ENCODE measurements around the gene SNX13. TPM values are rescaled to one million over a fixed set of nuclear protein-coding genes. Genes with fewer than 3 reads are reported as not detected.

SNX13 gene
- total and polyA plus RNA-seq, 12 donors, result 8.5 to 113 (median 67.4) TPM

- TF ChIP-seq CTCF (IDR thresholded peaks at IDR 0.05) (no peak), POLR2A (IDR thresholded peaks at IDR 0.05) (no peak)
Measured at GRCh38 chr7:17802056-17802455, 138.2 kb downstream of the SNX13 start.

GRCh38 chr7:17792075-17792936 is 148.0 kb downstream of the SNX13 start:
- Histone ChIP-seq H3K4me1 (replicated peaks in 1 of 2) (no peaks in the 10 kb centered on the region), H3K36me3 (replicated peaks in 1 of 2) (peaks cover 0 to 8% of the 10 kb centered on the region in 2 donors), H3K9me3 (replicated peaks in 1 of 3) (no peaks in the 10 kb centered on the region), H3K4me3 (no peak overlapping the region), H3K27ac (no peak overlapping the region), H3K27me3 (no peaks in the 10 kb centered on the region)
- no peak for TF ChIP-seq CTCF (IDR thresholded peaks at IDR 0.05)
- no peak for TF ChIP-seq POLR2A (IDR thresholded peaks at IDR 0.05)
- intact Hi-C loops (cut with DNase I), result no loop called here
- no peak for DNase-seq
- 92 to 98% (median 93%) methylated on average over 1 of the region's 1 CpG for WGBS, 4 donors

More at GRCh38 chr7:17802056-17802455, 138.2 kb downstream of the SNX13 start:
- Histone ChIP-seq H3K9me3 (replicated peaks in 1 of 3) (no peaks in the 10 kb centered on the region), H3K36me3 (replicated peaks in 1 of 2) (peaks cover 0 to 20% of the 10 kb centered on the region in 2 donors), H3K27me3 (no peaks in the 10 kb centered on the region), H3K4me3 (no peak overlapping the region), H3K4me1 (replicated peaks in 1 of 2) (no peaks in the 10 kb centered on the region), H3K27ac (no peak overlapping the region)
- no peak for DNase-seq
- intact Hi-C loops (cut with DNase I), result no loop called here
- WGBS, 4 donors, result 94 to 98% (median 96%) methylated on average over 2 of the region's 2 CpGs

GRCh38 chr7:17787257-17787656 is 153.0 kb downstream of the SNX13 start:
- H3K4me1 ChIP-seq (replicated peaks in 1 of 2), result no peaks in the 10 kb centered on the region
- H3K27ac ChIP-seq, result no peak overlapping the region
- intact Hi-C loops (cut with DNase I), result no loop called here
- no peaks in the 10 kb centered on the region for H3K36me3 ChIP-seq (replicated peaks in 1 of 2)
- WGBS, 4 donors, result 65 to 81% (median 72%) methylated on average over 1 of the region's 1 CpG
- H3K27me3 ChIP-seq, result no peaks in the 10 kb centered on the region
- H3K4me3 ChIP-seq, result no peak overlapping the region
- no peak for TF ChIP-seq POLR2A (IDR thresholded peaks at IDR 0.05)
- no peak for TF ChIP-seq CTCF (IDR thresholded peaks at IDR 0.05)
- DNase-seq, result no peak
- H3K9me3 ChIP-seq (replicated peaks in 1 of 3), result no peaks in the 10 kb centered on the region

GRCh38 chr7:17786314-17786852 is 153.9 kb downstream of the SNX13 start:
- TF ChIP-seq CTCF (IDR thresholded peaks at IDR 0.05) (no peak), POLR2A (IDR thresholded peaks at IDR 0.05) (no peak)
- intact Hi-C loops (cut with DNase I), result no loop called here
- no peaks in the 10 kb centered on the region for H3K9me3 ChIP-seq (replicated peaks in 1 of 3)
- H3K36me3 ChIP-seq (replicated peaks in 1 of 2), result no peaks in the 10 kb centered on the region
- no peaks in the 10 kb centered on the region for H3K4me1 ChIP-seq (replicated peaks in 1 of 2)
- no peak for DNase-seq
- H3K27ac ChIP-seq, result no peak overlapping the region
- H3K4me3 ChIP-seq, result no peak overlapping the region
- 40 to 78% (median 65%) methylated on average over 6 of the region's 6 CpGs for WGBS, 4 donors
- no peaks in the 10 kb centered on the region for H3K27me3 ChIP-seq
